ENCODE data around the gene CTSC. TPM values are rescaled to one million over a fixed set of nuclear protein-coding genes. Genes with fewer than 3 reads are reported as not detected.

CTSC gene
- polyA plus RNA-seq, 3 donors, result 239 to 275 (median 265) TPM

- no peak for DNase-seq (ENCODE audit: extremely low read depth in 1 of 11, low read depth in 9 of 11, low spot score in 4 of 11)
Measured at GRCh38 chr11:88358040-88358431, 20.5 kb upstream of the CTSC start.

- no peak for DNase-seq (ENCODE audit: extremely low read depth in 1 of 11, low read depth in 9 of 11, low spot score in 4 of 11)
Measured at GRCh38 chr11:88357323-88358039, 19.9 kb upstream of the CTSC start.

- DNase-seq (ENCODE audit: extremely low read depth in 1 of 11, low read depth in 9 of 11, low spot score in 4 of 11), result no peak
Measured at GRCh38 chr11:88355887-88356286, 18.4 kb upstream of the CTSC start.

GRCh38 chr11:88354912-88355311, 17.4 kb upstream of the CTSC start:
- no peak for DNase-seq (ENCODE audit: extremely low read depth in 1 of 11, low read depth in 9 of 11, low spot score in 4 of 11)

GRCh38 chr11:88353835-88354496, 16.4 kb upstream of the CTSC start:
- DNase-seq (ENCODE audit: extremely low read depth in 1 of 11, low read depth in 9 of 11, low spot score in 4 of 11), result no peak

GRCh38 chr11:88353386-88353785, 15.8 kb upstream of the CTSC start:
- DNase-seq (ENCODE audit: extremely low read depth in 1 of 11, low read depth in 9 of 11, low spot score in 4 of 11), result no peak

GRCh38 chr11:88352139-88352538, 14.6 kb upstream of the CTSC start:
- DNase-seq (ENCODE audit: extremely low read depth in 1 of 11, low read depth in 9 of 11, low spot score in 4 of 11), result peak in 2 of 11 donors; percentile 22 to 40

GRCh38 chr11:88348870-88349269, 11.3 kb upstream of the CTSC start:
- no peak for DNase-seq (ENCODE audit: extremely low read depth in 1 of 11, low read depth in 9 of 11, low spot score in 4 of 11)

GRCh38 chr11:88345949-88346348, 8.4 kb upstream of the CTSC start:
- DNase-seq (ENCODE audit: extremely low read depth in 1 of 11, low read depth in 9 of 11, low spot score in 4 of 11), result no peak

- DNase-seq (ENCODE audit: extremely low read depth in 1 of 11, low read depth in 9 of 11, low spot score in 4 of 11), result no peak
Measured at GRCh38 chr11:88345408-88345807, 7.9 kb upstream of the CTSC start.

- no peak for DNase-seq (ENCODE audit: extremely low read depth in 1 of 11, low read depth in 9 of 11, low spot score in 4 of 11)
Measured at GRCh38 chr11:88344869-88345268, 7.3 kb upstream of the CTSC start.

GRCh38 chr11:88341522-88342251, 4.2 kb upstream of the CTSC start:
- no peak for DNase-seq (ENCODE audit: extremely low read depth in 1 of 11, low read depth in 9 of 11, low spot score in 4 of 11)

GRCh38 chr11:88340366-88340935, 2.9 kb upstream of the CTSC start:
- no peak for DNase-seq (ENCODE audit: extremely low read depth in 1 of 11, low read depth in 9 of 11, low spot score in 4 of 11)

GRCh38 chr11:88337987-88338668, 592 bp upstream of the CTSC start:
- no peak for DNase-seq (ENCODE audit: extremely low read depth in 1 of 11, low read depth in 9 of 11, low spot score in 4 of 11)

GRCh38 chr11:88335284-88335683, 2.3 kb downstream of the CTSC start:
- no peak for DNase-seq (ENCODE audit: extremely low read depth in 1 of 11, low read depth in 9 of 11, low spot score in 4 of 11)

- no peak for DNase-seq (ENCODE audit: extremely low read depth in 1 of 11, low read depth in 9 of 11, low spot score in 4 of 11)
Measured at GRCh38 chr11:88333862-88334261, 3.7 kb downstream of the CTSC start.

- DNase-seq (ENCODE audit: extremely low read depth in 1 of 11, low read depth in 9 of 11, low spot score in 4 of 11), result no peak
Measured at GRCh38 chr11:88332851-88333250, 4.7 kb downstream of the CTSC start.

GRCh38 chr11:88330826-88331428, 6.6 kb downstream of the CTSC start:
- no peak for DNase-seq (ENCODE audit: extremely low read depth in 1 of 11, low read depth in 9 of 11, low spot score in 4 of 11)

All from renal cortex interstitium (tissue), 11 donors.